ENCODE measurements around the gene UBE2L5.

GRCh38 chr13:30437177-30437576, 14.9 kb downstream of the UBE2L5 start:
- TF ChIP-seq CTCF (IDR thresholded peaks at IDR 0.05): no peak
- no peak for TF ChIP-seq POLR2AphosphoS5 (IDR thresholded peaks at IDR 0.05)
- TF ChIP-seq POLR2A (IDR thresholded peaks at IDR 0.05): no peak
- no peak for TF ChIP-seq EP300 (IDR thresholded peaks at IDR 0.05)
